Activated naive CD8-positive, alpha-beta T cell (primary cell): Measurements from ENCODE around the gene CCDC38.

ENCODE experiments used
- H3K27ac Mint-ChIP-seq: one replicate; pipeline ENCODE4 v1.8.0; 2021; ENCODE audit warnings: mixed read lengths
- H3K27me3 Mint-ChIP-seq: one replicate; pipeline ENCODE4 v1.8.0; 2021; ENCODE audit warnings: mixed read lengths
- H3K36me3 Mint-ChIP-seq: one replicate; pipeline ENCODE4 v1.8.0; 2021; ENCODE audit warnings: mixed read lengths
- H3K4me1 Mint-ChIP-seq: one replicate; pipeline ENCODE4 v1.8.0; 2021; ENCODE audit warnings: low read depth, mixed read lengths
- H3K4me3 Mint-ChIP-seq: one replicate; pipeline ENCODE4 v1.8.0; 2021; ENCODE audit warnings: mild to moderate bottlenecking, mixed read lengths
- H3K9me3 Mint-ChIP-seq: one replicate; pipeline ENCODE4 v1.8.0; 2021; ENCODE audit warnings: low read depth, mixed read lengths

CCDC38 gene

GRCh38 chr12:95942524-95943329 is at the start of gene CCDC38:
Gene CCDC38, minus strand, starts transcription at chr12:95942614. Its CDS starts 6,105 bp downstream, at chr12:95936509.
- peaks cover 9% of the 10 kb centered on the region for H3K4me1 Mint-ChIP-seq
- H3K36me3 Mint-ChIP-seq = no peaks in the 10 kb centered on the region
- H3K9me3 Mint-ChIP-seq = no peaks in the 10 kb centered on the region
- peak within 1 kb of the TSS; percentile 92 for H3K27ac Mint-ChIP-seq
- H3K4me3 Mint-ChIP-seq = peak within 1 kb of the TSS; percentile 96
- H3K27me3 Mint-ChIP-seq = no peaks in the 10 kb centered on the region

DNA sequence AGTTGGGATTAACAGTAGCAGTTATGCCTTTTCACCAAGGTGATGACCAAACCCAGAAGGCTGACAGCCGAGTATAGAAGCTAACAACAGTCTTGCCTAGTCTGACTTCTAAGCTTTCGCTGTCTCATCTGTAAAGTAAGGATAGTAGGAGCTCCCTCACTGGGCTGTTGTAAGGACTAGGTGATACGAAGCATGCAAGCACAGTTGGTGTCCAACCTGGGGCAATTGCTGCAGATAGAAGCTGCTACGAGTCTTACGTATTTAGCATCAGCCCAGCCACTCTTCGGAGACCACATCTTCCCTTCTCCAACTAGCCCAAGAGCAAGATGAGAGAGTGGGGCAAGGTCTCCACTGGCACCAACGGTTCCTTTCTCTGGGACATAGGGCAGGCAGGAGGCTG is 47.7 kb upstream of the CCDC38 start:
- Mint-ChIP-seq H3K4me3 (no peak overlapping the region), H3K9me3 (no peaks in the 10 kb centered on the region), H3K27me3 (no peaks in the 10 kb centered on the region), H3K4me1 (no peaks in the 10 kb centered on the region), H3K36me3 (peaks cover 5% of the 10 kb centered on the region), H3K27ac (no peak overlapping the region)

DNA sequence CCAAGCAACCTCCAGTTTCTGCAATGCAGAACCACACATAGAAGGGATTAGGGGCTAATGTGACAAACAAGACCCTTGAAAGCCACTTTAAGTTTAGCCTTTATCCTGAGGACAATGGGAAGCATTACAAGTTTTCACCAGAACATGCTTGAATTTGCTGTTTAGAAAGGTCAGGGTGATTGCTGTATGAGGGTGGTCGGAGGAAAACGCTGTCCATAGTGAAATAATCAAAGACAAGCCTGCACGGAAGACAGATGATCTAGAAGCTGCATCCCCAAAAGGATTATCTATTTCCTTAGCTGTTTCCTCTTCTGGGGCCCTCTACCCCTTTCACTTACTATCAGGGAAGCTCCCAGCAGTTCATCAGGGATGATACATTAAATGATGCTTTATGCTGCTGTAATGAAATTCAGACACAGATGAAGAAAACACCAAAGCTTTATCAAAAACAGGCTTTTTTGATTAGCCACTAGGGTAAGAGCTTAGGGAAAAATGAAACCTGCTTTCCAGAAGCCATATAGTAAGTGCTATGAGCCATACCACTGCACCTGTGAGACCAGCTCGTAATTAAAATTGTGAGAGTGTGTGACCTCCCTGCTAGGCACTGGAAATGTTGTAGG is 47.2 kb upstream of the CCDC38 start:
- Mint-ChIP-seq H3K4me1 (no peaks in the 10 kb centered on the region), H3K4me3 (no peak overlapping the region), H3K27ac (no peak overlapping the region), H3K36me3 (peaks cover 5% of the 10 kb centered on the region), H3K27me3 (no peaks in the 10 kb centered on the region), H3K9me3 (no peaks in the 10 kb centered on the region)

DNA sequence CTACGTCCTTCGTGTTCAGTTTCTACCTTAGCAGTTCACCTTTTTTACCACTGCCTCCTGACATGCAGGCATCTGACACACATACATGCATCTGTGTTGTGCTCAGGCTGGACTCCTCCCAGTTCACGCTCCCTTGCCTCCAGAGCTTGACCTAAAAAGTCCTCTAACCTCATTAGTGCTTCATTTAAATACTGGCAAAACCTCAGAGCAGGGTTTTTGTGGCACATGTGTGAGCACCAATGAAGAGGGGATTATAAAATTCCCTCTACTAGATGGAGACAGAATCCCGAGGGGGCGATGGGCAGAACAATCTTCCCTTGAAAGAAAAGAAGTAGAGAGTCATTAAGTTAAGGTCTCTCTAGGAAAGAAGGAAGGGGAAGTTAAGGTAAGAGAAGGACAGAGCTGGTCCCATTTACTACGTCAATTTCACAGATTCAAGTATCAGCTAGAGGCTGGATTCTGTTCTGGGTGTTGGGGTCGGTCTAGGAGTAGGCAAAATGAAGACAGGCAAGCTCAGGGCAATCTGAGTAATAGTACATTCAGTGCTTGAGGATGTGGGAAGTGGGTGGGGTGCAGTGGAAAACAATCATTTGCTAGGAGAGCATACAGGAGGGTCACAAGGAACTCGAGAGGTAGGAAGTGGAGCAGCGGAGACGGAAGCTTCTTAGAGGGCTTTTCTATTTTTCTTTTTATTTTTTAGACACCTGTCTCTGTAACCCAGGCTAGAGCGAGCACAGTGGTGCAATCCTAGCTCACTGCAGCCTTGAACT is 46.3 kb upstream of the CCDC38 start:
- H3K4me3 Mint-ChIP-seq = no peak overlapping the region
- no peaks in the 10 kb centered on the region for H3K9me3 Mint-ChIP-seq
- H3K36me3 Mint-ChIP-seq = peaks cover 5% of the 10 kb centered on the region
- no peak overlapping the region for H3K27ac Mint-ChIP-seq
- H3K4me1 Mint-ChIP-seq = no peaks in the 10 kb centered on the region
- no peaks in the 10 kb centered on the region for H3K27me3 Mint-ChIP-seq

DNA sequence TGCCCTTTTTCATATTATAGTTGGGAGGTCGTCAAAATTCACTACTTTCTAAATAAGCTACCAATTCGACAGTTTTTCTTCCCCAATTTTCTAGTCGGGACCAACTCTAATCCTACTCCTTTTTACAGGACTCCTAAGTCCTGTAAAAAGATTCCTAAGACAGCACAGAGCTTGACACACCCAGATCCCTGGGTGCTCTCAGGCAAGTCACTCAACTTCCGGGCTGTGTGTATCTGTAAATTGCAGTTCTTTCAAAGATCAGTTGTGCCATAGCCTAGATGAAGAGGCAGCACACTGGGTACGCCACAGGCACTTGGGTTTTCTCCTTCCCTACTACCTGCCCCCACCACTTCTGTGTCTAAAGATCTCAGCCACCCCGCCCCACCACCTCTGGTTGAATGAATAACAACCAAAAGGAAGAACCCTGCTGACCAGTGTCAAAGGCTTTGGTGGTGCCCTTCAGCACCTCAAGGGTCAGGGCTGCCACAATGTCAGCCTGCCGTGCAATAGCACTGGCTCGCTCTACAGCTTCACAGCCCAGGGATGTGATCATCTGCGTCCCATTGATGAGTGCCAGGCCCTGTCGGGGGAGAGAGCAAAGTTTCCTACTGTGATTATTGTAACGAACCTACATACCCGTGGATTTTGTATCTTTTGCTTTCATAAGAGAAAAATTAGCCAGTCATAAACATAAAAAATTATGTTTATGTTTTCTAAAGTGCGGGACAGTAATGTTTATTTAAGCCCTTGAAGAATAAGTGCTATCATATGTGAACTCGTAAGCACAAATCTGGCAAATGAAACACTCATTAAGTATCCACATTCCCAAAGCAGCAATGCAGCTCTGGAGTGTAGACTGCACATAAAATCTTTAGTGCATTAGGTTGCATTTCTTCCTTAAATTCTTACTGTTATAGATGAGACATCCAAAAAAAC is 44.5 kb upstream of the CCDC38 start:
- H3K36me3 Mint-ChIP-seq = peaks cover 1% of the 10 kb centered on the region
- H3K9me3 Mint-ChIP-seq = no peaks in the 10 kb centered on the region
- no peaks in the 10 kb centered on the region for H3K27me3 Mint-ChIP-seq
- H3K4me1 Mint-ChIP-seq = no peaks in the 10 kb centered on the region
- no peak overlapping the region for H3K4me3 Mint-ChIP-seq
- no peak overlapping the region for H3K27ac Mint-ChIP-seq

DNA sequence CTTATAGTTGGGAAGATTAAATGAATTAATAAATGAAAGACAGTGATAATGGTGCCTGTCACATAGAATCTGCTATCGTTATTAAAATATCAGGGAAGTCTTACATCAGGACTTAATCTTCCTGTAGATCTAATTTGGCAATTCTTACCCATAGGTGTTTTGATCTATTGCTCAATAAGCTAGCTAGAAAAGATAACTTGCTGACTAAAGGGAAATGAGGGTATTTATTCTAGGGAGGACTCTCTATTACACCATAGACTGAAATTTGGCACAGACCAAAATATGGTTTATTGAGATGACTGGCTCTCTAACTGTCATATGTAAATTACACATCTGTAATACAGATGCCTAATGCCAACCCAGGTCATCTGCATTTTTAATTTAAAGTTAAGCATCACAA is 42.3 kb upstream of the CCDC38 start:
- H3K27me3 Mint-ChIP-seq = no peaks in the 10 kb centered on the region
- H3K27ac Mint-ChIP-seq = no peak overlapping the region
- peaks cover 2% of the 10 kb centered on the region for H3K36me3 Mint-ChIP-seq
- no peaks in the 10 kb centered on the region for H3K9me3 Mint-ChIP-seq
- H3K4me3 Mint-ChIP-seq = no peak overlapping the region
- H3K4me1 Mint-ChIP-seq = no peaks in the 10 kb centered on the region

- H3K9me3 Mint-ChIP-seq = no peaks in the 10 kb centered on the region
- H3K27ac Mint-ChIP-seq = no peak overlapping the region
Observed at GRCh38 chr12:95982602-95983001, 40.2 kb upstream of the CCDC38 start.

GRCh38 chr12:95980437-95980836 is 38.0 kb upstream of the CCDC38 start:
- Mint-ChIP-seq H3K27me3 (no peaks in the 10 kb centered on the region), H3K27ac (no peak overlapping the region), H3K4me1 (no peaks in the 10 kb centered on the region), H3K9me3 (no peaks in the 10 kb centered on the region), H3K36me3 (peaks cover 2% of the 10 kb centered on the region), H3K4me3 (no peak overlapping the region)

More at GRCh38 chr12:95982602-95983001, 40.2 kb upstream of the CCDC38 start:
- Mint-ChIP-seq H3K4me3 (no peak overlapping the region), H3K36me3 (peaks cover 2% of the 10 kb centered on the region), H3K4me1 (no peaks in the 10 kb centered on the region), H3K27me3 (no peaks in the 10 kb centered on the region)

- peaks cover 2% of the 10 kb centered on the region for H3K36me3 Mint-ChIP-seq
Observed at GRCh38 chr12:95978774-95979173, 36.4 kb upstream of the CCDC38 start.

GRCh38 chr12:95978351-95978750 is 35.9 kb upstream of the CCDC38 start:
- peaks cover 2% of the 10 kb centered on the region for H3K36me3 Mint-ChIP-seq
- no peaks in the 10 kb centered on the region for H3K27me3 Mint-ChIP-seq
- no peaks in the 10 kb centered on the region for H3K4me1 Mint-ChIP-seq
- H3K9me3 Mint-ChIP-seq = no peaks in the 10 kb centered on the region
- H3K4me3 Mint-ChIP-seq = no peak overlapping the region
- no peak overlapping the region for H3K27ac Mint-ChIP-seq

More at GRCh38 chr12:95978774-95979173, 36.4 kb upstream of the CCDC38 start:
- Mint-ChIP-seq H3K4me3 (no peak overlapping the region), H3K27me3 (no peaks in the 10 kb centered on the region), H3K4me1 (no peaks in the 10 kb centered on the region), H3K27ac (no peak overlapping the region), H3K9me3 (no peaks in the 10 kb centered on the region)

DNA sequence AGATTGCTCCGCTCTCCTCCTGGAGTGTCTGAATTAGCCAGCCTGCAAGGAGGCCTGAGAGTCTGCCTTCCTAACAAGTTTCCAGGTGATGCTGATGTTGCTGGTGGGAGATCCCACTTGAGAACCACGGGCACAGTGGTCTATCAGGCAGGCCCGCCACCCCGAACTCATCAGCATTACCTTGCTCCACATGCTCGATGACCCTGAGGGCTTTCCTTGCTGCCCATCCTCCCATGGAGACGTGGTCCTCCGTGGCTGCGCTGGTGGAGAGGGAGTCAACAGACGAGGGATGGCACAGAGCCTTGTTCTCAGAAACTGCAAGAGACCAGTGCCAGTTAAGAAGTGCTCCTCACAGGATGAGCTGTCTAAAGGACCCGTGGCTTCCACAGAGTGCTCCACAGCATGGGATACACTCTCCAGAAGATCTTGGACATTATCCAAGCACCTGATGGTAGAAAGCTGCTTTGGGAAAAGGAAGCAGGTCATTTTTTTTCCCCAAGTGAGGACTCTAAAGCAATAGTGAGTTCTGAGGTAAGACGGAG is 35.4 kb upstream of the CCDC38 start:
- H3K4me1 Mint-ChIP-seq = no peaks in the 10 kb centered on the region
- H3K27me3 Mint-ChIP-seq = no peaks in the 10 kb centered on the region
- no peak overlapping the region for H3K4me3 Mint-ChIP-seq
- H3K36me3 Mint-ChIP-seq = peaks cover 2% of the 10 kb centered on the region
- no peaks in the 10 kb centered on the region for H3K9me3 Mint-ChIP-seq
- no peak overlapping the region for H3K27ac Mint-ChIP-seq

DNA sequence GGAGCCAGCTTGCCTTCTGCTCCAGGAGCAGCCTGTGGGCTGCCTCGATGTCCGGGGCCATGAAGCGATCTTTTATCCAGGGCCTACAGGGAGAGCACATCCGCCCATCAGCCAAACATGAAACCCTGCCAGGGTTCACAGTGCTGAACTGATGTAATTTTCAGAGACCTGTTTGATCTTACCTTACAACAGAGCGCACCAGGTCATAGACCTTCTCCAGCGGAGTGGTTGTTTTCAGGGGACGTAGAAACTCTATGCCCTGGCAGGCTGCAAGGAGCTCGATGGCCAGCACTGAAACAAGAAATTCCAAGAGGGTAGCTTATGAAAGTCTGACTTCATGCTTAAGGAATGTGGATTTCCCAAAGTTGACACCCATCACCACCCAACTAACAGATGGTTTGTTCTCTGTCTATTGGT is 34.0 kb upstream of the CCDC38 start:
- Mint-ChIP-seq H3K4me3 (no peak overlapping the region), H3K27me3 (no peaks in the 10 kb centered on the region), H3K9me3 (no peaks in the 10 kb centered on the region), H3K36me3 (no peaks in the 10 kb centered on the region), H3K27ac (no peak overlapping the region), H3K4me1 (no peaks in the 10 kb centered on the region)

- Mint-ChIP-seq H3K4me1 (no peaks in the 10 kb centered on the region), H3K9me3 (no peaks in the 10 kb centered on the region), H3K27me3 (no peaks in the 10 kb centered on the region), H3K36me3 (no peaks in the 10 kb centered on the region), H3K27ac (no peak overlapping the region), H3K4me3 (no peak overlapping the region)
Observed at GRCh38 chr12:95975491-95975890, 33.1 kb upstream of the CCDC38 start.

DNA sequence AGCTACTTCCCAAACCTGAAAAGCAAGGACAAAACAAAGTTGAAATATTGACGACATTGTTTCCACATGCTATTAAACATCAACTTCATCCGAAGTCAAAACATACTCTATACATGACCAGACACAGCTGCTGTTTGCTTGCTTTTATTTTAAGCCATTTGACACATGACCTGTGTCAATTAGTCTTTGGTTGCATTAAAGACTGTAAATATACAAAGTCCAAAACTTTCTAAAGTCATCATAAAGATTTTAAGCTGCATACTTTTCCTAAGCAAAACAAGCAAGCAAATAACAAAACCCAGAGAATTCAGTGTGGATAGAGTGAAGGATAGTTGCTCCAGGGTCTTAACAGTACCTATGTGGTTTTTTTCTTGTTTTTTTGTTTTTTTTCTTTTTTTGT is 31.9 kb upstream of the CCDC38 start:
- no peaks in the 10 kb centered on the region for H3K4me1 Mint-ChIP-seq
- H3K27me3 Mint-ChIP-seq = no peaks in the 10 kb centered on the region
- no peak overlapping the region for H3K27ac Mint-ChIP-seq
- no peaks in the 10 kb centered on the region for H3K36me3 Mint-ChIP-seq
- no peak overlapping the region for H3K4me3 Mint-ChIP-seq
- H3K9me3 Mint-ChIP-seq = no peaks in the 10 kb centered on the region
